DND-41 (cell line): Measurements from ENCODE around the gene NDUFS6.

Source experiments
- ATAC-seq: fragments of 200-7000 bp; cut with Tn5 transposase; 3 replicates; pipeline ENCODE4 v1.9.1; 2021; ENCODE audit warnings: low read depth; ENCODE audit not compliant: insufficient read depth
- DNase-seq: peaks from one replicate; pipeline ENCODE4 v3.0.0-alpha.2; 2020
- H2AFZ ChIP-seq: 2 replicates; pipeline ENCODE4 v1.6.0; 2012; ENCODE audit warnings: low read depth, low read length
- H3K27ac ChIP-seq: 2 replicates; pipeline ENCODE4 v1.5.1; 2012; ENCODE audit warnings: low read length, inconsistent platforms
- H3K27me3 ChIP-seq: fragments of 200-600 bp; sonication (generic); 2 replicates; pipeline ENCODE4 v1.6.0; 2012; ENCODE audit warnings: low read length, mild to moderate bottlenecking, inconsistent platforms; ENCODE audit not compliant: insufficient read depth, poor library complexity
- H3K36me3 ChIP-seq: 2 replicates; pipeline ENCODE4 v1.5.1; 2012; ENCODE audit warnings: low read length, inconsistent platforms; ENCODE audit not compliant: insufficient read depth
- H3K4me1 ChIP-seq: 2 replicates; pipeline ENCODE4 v1.5.1; 2012; ENCODE audit warnings: mild to moderate bottlenecking, low read length; ENCODE audit not compliant: insufficient read depth
- H3K4me2 ChIP-seq: 2 replicates; pipeline ENCODE4 v1.6.0; 2012; ENCODE audit warnings: mild to moderate bottlenecking, moderate library complexity, low read length, inconsistent platforms; ENCODE audit not compliant: insufficient read depth
- H3K4me3 ChIP-seq, 2 experiments: fragments of 200-600 bp in 1 of 2; shearing (Covaris generic) in 1 of 2; 2 replicates each; pipeline ENCODE4 v1.5.1; 2012 to 2016; ENCODE audit warnings: inconsistent platforms in 2 of 2, low read length in 2 of 2, mild to moderate bottlenecking in 2 of 2, low read depth in 1 of 2, moderate library complexity in 1 of 2
- H3K79me2 ChIP-seq: 2 replicates; pipeline ENCODE4 v1.6.0; 2012; ENCODE audit warnings: low read length, inconsistent platforms; ENCODE audit not compliant: insufficient read depth
- H3K9ac ChIP-seq: 2 replicates; pipeline ENCODE4 v1.6.0; 2012; ENCODE audit warnings: low read depth, mild to moderate bottlenecking, inconsistent platforms, low read length, moderate library complexity
- H3K9me3 ChIP-seq: 2 replicates; pipeline ENCODE4 v1.5.1; 2012; ENCODE audit warnings: low read length, moderate library complexity, mild to moderate bottlenecking, inconsistent platforms; ENCODE audit not compliant: insufficient read depth, severe bottlenecking
- H4K20me1 ChIP-seq: 2 replicates; pipeline ENCODE4 v1.6.0; 2012; ENCODE audit warnings: low read length; ENCODE audit not compliant: insufficient read depth
- EZH2 ChIP-seq: IDR thresholded peaks from 3 replicates; pipeline ENCODE4 v1.6.1; 2012; ENCODE audit warnings: borderline replicate concordance, low read depth, mild to moderate bottlenecking, moderate library complexity, low read length, inconsistent platforms; ENCODE audit not compliant: severe bottlenecking
- TF ChIP-seq, protein P1 (sequence below): IDR thresholded peaks from 2 replicates; pipeline ENCODE4 v1.5.1; 2012; ENCODE audit warnings: borderline replicate concordance, low read length, moderate library complexity, mild to moderate bottlenecking; ENCODE audit not compliant: poor library complexity, severe bottlenecking; ENCODE audit errors: extremely low read depth

The NDUFS6 gene

GRCh38 chr5:1832511-1833250 is 31.5 kb downstream of the NDUFS6 start:
- TF ChIP-seq EZH2: no peak
- TF ChIP-seq, protein P1, sequence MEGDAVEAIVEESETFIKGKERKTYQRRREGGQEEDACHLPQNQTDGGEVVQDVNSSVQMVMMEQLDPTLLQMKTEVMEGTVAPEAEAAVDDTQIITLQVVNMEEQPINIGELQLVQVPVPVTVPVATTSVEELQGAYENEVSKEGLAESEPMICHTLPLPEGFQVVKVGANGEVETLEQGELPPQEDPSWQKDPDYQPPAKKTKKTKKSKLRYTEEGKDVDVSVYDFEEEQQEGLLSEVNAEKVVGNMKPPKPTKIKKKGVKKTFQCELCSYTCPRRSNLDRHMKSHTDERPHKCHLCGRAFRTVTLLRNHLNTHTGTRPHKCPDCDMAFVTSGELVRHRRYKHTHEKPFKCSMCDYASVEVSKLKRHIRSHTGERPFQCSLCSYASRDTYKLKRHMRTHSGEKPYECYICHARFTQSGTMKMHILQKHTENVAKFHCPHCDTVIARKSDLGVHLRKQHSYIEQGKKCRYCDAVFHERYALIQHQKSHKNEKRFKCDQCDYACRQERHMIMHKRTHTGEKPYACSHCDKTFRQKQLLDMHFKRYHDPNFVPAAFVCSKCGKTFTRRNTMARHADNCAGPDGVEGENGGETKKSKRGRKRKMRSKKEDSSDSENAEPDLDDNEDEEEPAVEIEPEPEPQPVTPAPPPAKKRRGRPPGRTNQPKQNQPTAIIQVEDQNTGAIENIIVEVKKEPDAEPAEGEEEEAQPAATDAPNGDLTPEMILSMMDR: no peak
- no peak overlapping the region for H3K27ac ChIP-seq
- H3K9ac ChIP-seq: no peak overlapping the region
- H3K4me1 ChIP-seq: no peaks in the 10 kb centered on the region
- no peaks in the 10 kb centered on the region for H3K9me3 ChIP-seq
- no peak overlapping the region for H2AFZ ChIP-seq
- peak; percentile 37; the same call in 2 of the 3 replicates for ATAC-seq
- no peaks in the 10 kb centered on the region for H3K36me3 ChIP-seq
- peak; percentile 23 for DNase-seq
- H3K79me2 ChIP-seq: no peaks in the 10 kb centered on the region
- no peaks in the 10 kb centered on the region for H3K27me3 ChIP-seq
- H3K4me3 ChIP-seq: no peak overlapping the region
- no peak overlapping the region for H3K4me2 ChIP-seq
- no peaks in the 10 kb centered on the region; the same call in 1 of the 2 replicates for H4K20me1 ChIP-seq

- Histone ChIP-seq H3K27ac (no peak overlapping the region), H4K20me1 (no peaks in the 10 kb centered on the region; the same call in 1 of the 2 replicates), H3K9me3 (no peaks in the 10 kb centered on the region), H3K4me2 (no peak overlapping the region), H3K27me3 (no peaks in the 10 kb centered on the region), H3K36me3 (no peaks in the 10 kb centered on the region), H3K4me1 (no peaks in the 10 kb centered on the region), H3K4me3 (no peak overlapping the region), H3K9ac (no peak overlapping the region), H3K79me2 (no peaks in the 10 kb centered on the region), H2AFZ (no peak overlapping the region)
- ATAC-seq (no peak), DNase-seq (no peak)
- no peak for TF ChIP-seq EZH2
- TF ChIP-seq, protein P1: no peak
These were observed 32.2 kb downstream of the NDUFS6 start for GRCh38 chr5:1833264-1834021.

GRCh38 chr5:1834022-1834551 is 32.9 kb downstream of the NDUFS6 start:
- Histone ChIP-seq H4K20me1 (no peaks in the 10 kb centered on the region; the same call in 1 of the 2 replicates), H3K27me3 (no peaks in the 10 kb centered on the region), H3K36me3 (no peaks in the 10 kb centered on the region), H3K79me2 (no peaks in the 10 kb centered on the region), H3K4me2 (no peak overlapping the region), H3K4me3 (no peak overlapping the region), H3K4me1 (no peaks in the 10 kb centered on the region), H3K27ac (no peak overlapping the region), H3K9me3 (no peaks in the 10 kb centered on the region), H3K9ac (no peak overlapping the region), H2AFZ (no peak overlapping the region)
- ATAC-seq (no peak), DNase-seq (no peak)
- TF ChIP-seq, protein P1: no peak
- TF ChIP-seq EZH2: no peak
